A549 (cell line): ENCODE results near the gene IGFALS. TPM values are rescaled to one million over a fixed set of nuclear protein-coding genes. Genes with fewer than 3 reads are reported as not detected.

ENCODE experiments used
- ATAC-seq, 2 experiments: fragments of 200-7000 bp in 1 of 2; fragments of >200 bp in 1 of 2; cut with Nextera tagmentation in 1 of 2; cut with Tn5 transposase in 1 of 2; 3 replicates each; pipeline versions ENCODE4 v1.8.0 to v1.9.1; 2018 to 2020; ENCODE audit warnings: mild to moderate bottlenecking in 1 of 2, moderate library complexity in 1 of 2
- CTCF ChIA-PET: fragments of 300-600 bp; sonication (Branson Sonifier 250); formaldehyde crosslinking; extraction: SDS; loops from one replicate; lab custom pipeline; 2021; ENCODE audit warnings: antibody characterized with exemption, inconsistent platforms; lab: Yijun Ruan, JAX
- POLR2A ChIA-PET: fragments of 350-600 bp; formaldehyde crosslinking; extraction: SDS; loops from one replicate; lab custom pipeline; 2021; ENCODE audit warnings: antibody characterized with exemption, inconsistent platforms; lab: Yijun Ruan, JAX
- DNase-seq, 2 experiments: peaks; one replicate each; pipeline versions ENCODE4 v3.0.0 to v3.0.0-alpha.2; 2011 to 2016; ENCODE audit warnings: low read depth in 1 of 2, low spot score in 1 of 2
- FAIRE-seq: peaks from 2 replicates; lab custom pipeline; 2011; peaks lifted over from hg19 to GRCh38; lab: Jason Lieb, UNC
- H3K27ac ChIP-seq, 2 experiments: fragments of >200 bp; sonication (Bioruptor Twin); formaldehyde crosslinking; 3 replicates each; pipeline ENCODE4 v1.5.1; 2016 to 2017
- H3K4me1 ChIP-seq: fragments of >200 bp; sonication (Bioruptor Twin); formaldehyde crosslinking; 3 replicates; pipeline ENCODE4 v1.6.1; 2016
- H3K4me2 ChIP-seq: fragments of >200 bp; sonication (Bioruptor Twin); formaldehyde crosslinking; 3 replicates; pipeline ENCODE4 v1.6.1; 2016
- H3K4me3 ChIP-seq: fragments of >200 bp; sonication (Bioruptor Twin); formaldehyde crosslinking; 3 replicates; pipeline ENCODE4 v1.5.1; 2016
- H3K9me3 ChIP-seq: fragments of >200 bp; sonication (Bioruptor Twin); formaldehyde crosslinking; 3 replicates; pipeline ENCODE4 v1.6.1; 2016
- CBX2 ChIP-seq: fragments of 200-600 bp; sonication (generic); IDR thresholded peaks from 2 replicates; pipeline ENCODE4 v1.6.1; 2016; ENCODE audit warnings: low read depth, mild to moderate bottlenecking, borderline replicate concordance
- CHD2 ChIP-seq: fragments of 150-350 bp; IDR thresholded peaks from 2 replicates; pipeline ENCODE4 v1.6.1; 2014; ENCODE audit warnings: low read length; ENCODE audit not compliant: partially characterized antibody
- E2F6 ChIP-seq: IDR thresholded peaks from 2 replicates; pipeline ENCODE4 v1.6.1; 2012; ENCODE audit warnings: low read depth, borderline replicate concordance
- EHMT2 ChIP-seq: fragments of 200-600 bp; sonication (generic); IDR thresholded peaks from 2 replicates; pipeline ENCODE4 v1.6.1; 2016; ENCODE audit warnings: antibody characterized with exemption, low read depth, mild to moderate bottlenecking, moderate library complexity
- HOXB13 ChIP-seq: fragments of 250-450 bp; sonication (Bioruptor Pico); IDR thresholded peaks from 2 replicates; pipeline ENCODE4 v1.5.0; 2020; ENCODE audit warnings: low read depth, mild to moderate bottlenecking, moderate library complexity
- JUN ChIP-seq, 2 experiments: fragments of >200 bp; sonication (Bioruptor Twin); formaldehyde crosslinking; IDR thresholded peaks; 2 replicates in 1 of 2; 3 replicates in 1 of 2; pipeline ENCODE4 v1.6.1; 2016 to 2017
- KDM5A ChIP-seq: fragments of 200-600 bp; sonication (generic); IDR thresholded peaks from 2 replicates; pipeline ENCODE4 v1.6.1; 2016; ENCODE audit warnings: antibody characterized with exemption, mild to moderate bottlenecking
- MAFK ChIP-seq: fragments of 450-650 bp; IDR thresholded peaks from 2 replicates; pipeline ENCODE4 v1.6.1; 2014; ENCODE audit not compliant: partially characterized antibody
- MAX ChIP-seq: IDR thresholded peaks from 2 replicates; pipeline ENCODE4 v1.6.1; 2012
- MAZ ChIP-seq: fragments of 150-350 bp; IDR thresholded peaks from 2 replicates; pipeline ENCODE4 v1.6.1; 2014; ENCODE audit warnings: antibody characterized with exemption, low read depth, low read length, borderline replicate concordance
- MYC ChIP-seq: IDR thresholded peaks from 2 replicates; pipeline ENCODE4 v1.6.1; 2012; ENCODE audit warnings: mild to moderate bottlenecking, inconsistent platforms, low read length, improper control_type of control experiment, borderline replicate concordance
- NFE2L2 ChIP-seq: fragments of 150-350 bp; conservative IDR thresholded peaks from 2 replicates; pipeline ENCODE4 v1.6.1; 2014; ENCODE audit warnings: low read length
- NPAS2 ChIP-seq: fragments of 250-450 bp; sonication (Bioruptor Pico); IDR thresholded peaks from 2 replicates; pipeline ENCODE4 v1.8.0; 2022; ENCODE audit warnings: mild to moderate bottlenecking, moderate library complexity, borderline replicate concordance
- PBX3 ChIP-seq: IDR thresholded peaks from 2 replicates; pipeline ENCODE4 v1.6.1; 2012
- PHF8 ChIP-seq: fragments of 200-600 bp; sonication (generic); IDR thresholded peaks from 2 replicates; pipeline ENCODE4 v1.6.1; 2016; ENCODE audit warnings: low read depth, mild to moderate bottlenecking, antibody characterized with exemption, moderate library complexity, borderline replicate concordance
- POLR2A ChIP-seq: IDR thresholded peaks from 2 replicates; pipeline ENCODE4 v1.6.1; 2012; ENCODE audit warnings: mild to moderate bottlenecking, low read length
- POLR2AphosphoS2 ChIP-seq: conservative IDR thresholded peaks from 2 replicates; pipeline ENCODE4 v1.6.1; 2012; ENCODE audit warnings: low read length, improper control_type of control experiment, inconsistent platforms
- RAD21 ChIP-seq, 2 experiments: fragments of >200 bp in 1 of 2; sonication (Bioruptor Twin) in 1 of 2; formaldehyde crosslinking in 1 of 2; IDR thresholded peaks in 1 of 2; conservative IDR thresholded peaks in 1 of 2; 2 replicates in 1 of 2; 3 replicates in 1 of 2; pipeline ENCODE4 v1.6.1; 2012 to 2018; ENCODE audit warnings: inconsistent platforms in 1 of 2
- RARB ChIP-seq: fragments of 250-450 bp; sonication (Bioruptor Pico); IDR thresholded peaks from 2 replicates; pipeline ENCODE4 v1.8.0; 2021; ENCODE audit warnings: mild to moderate bottlenecking, moderate library complexity
- RCOR1 ChIP-seq: fragments of 150-350 bp; IDR thresholded peaks from 2 replicates; pipeline ENCODE4 v1.6.1; 2014; ENCODE audit warnings: antibody characterized with exemption, low read length, low read depth
- SMC3 ChIP-seq: fragments of >200 bp; sonication (Bioruptor Twin); formaldehyde crosslinking; IDR thresholded peaks from 3 replicates; pipeline ENCODE4 v1.6.1; 2018; ENCODE audit warnings: inconsistent platforms
- USF2 ChIP-seq: fragments of 450-650 bp; IDR thresholded peaks from 2 replicates; pipeline ENCODE4 v1.6.1; 2014; ENCODE audit warnings: antibody characterized with exemption
- WGBS: methylation state at CpG from one replicate; pipeline ENCODE4 v1.1.6; 2017; ENCODE audit errors: missing lambda C conversion rate; 5-methylcytosine and 5-hydroxymethylcytosine counted together
- polyA plus RNA-seq, 4 experiments: library from polyadenylated mRNA; depleted of rRNA in 3 of 4; stranded (reverse); fragments of >200 nt; fragmentation: RNase III in 1 of 4; extraction: RNeasy Plus Mini Kit Qiagen cat#74134 plus additional on column Dnase treatment in 1 of 4; gene quantifications; 2 replicates in 3 of 4; 3 replicates in 1 of 4; pipeline ENCODE4 v1.2.3, GENCODE V29; 2011 to 2017

Gene IGFALS
- polyA plus RNA-seq, 2 of the 4 experiments (the other 2 are of a cell fraction) = 0.08 TPM; not detected in 1

GRCh38 chr16:1820946-1821290, 27.4 kb upstream of the IGFALS start:
- WGBS = 93% methylated on average over 10 of the region's 12 CpGs

GRCh38 chr16:1820096-1820945, 26.8 kb upstream of the IGFALS start:
- TF ChIP-seq RAD21 (conservative IDR thresholded peaks at IDR 0.05 in 1 of 2, IDR thresholded peaks at IDR 0.05 in 1 of 2) = no peak
- no peak for TF ChIP-seq MYC
- TF ChIP-seq POLR2A = no peak
- no peak for TF ChIP-seq MAFK
- no peak for TF ChIP-seq CHD2
- no peak for TF ChIP-seq JUN (IDR thresholded peaks at IDR 0.05)
- TF ChIP-seq KDM5A = no peak
- no peak for TF ChIP-seq PHF8
- no peak for TF ChIP-seq NPAS2 (CRISPR knock-in tag)
- no peak for TF ChIP-seq MAZ
- TF ChIP-seq MAX = no peak
- no peak for TF ChIP-seq EHMT2
- no peak for TF ChIP-seq CBX2
- no peak for TF ChIP-seq NFE2L2
- no peak for TF ChIP-seq E2F6
- no peak for TF ChIP-seq POLR2AphosphoS2
- TF ChIP-seq RARB = no peak
- no peak for TF ChIP-seq HOXB13 (CRISPR knock-in tag)
- FAIRE-seq (no peak), DNase-seq (no peak), ATAC-seq (no peak)
- H3K27ac ChIP-seq = no peak overlapping the region
- peaks cover 2% of the 10 kb centered on the region; the same call in 1 of the 3 replicates for H3K4me1 ChIP-seq
- ChIA-PET POLR2A (no interaction called here), CTCF (interaction anchor here (1.2 kb wide), 1 partner anchor 8 kb away, joined by 3 read pairs; no protein-coding TSS in a partner anchor)
- no peak overlapping the region for H3K4me3 ChIP-seq
- H3K4me2 ChIP-seq = no peak overlapping the region
- WGBS = 95% methylated on average over 10 of the region's 25 CpGs
- no peaks in the 10 kb centered on the region for H3K9me3 ChIP-seq

More at GRCh38 chr16:1820946-1821290, 27.4 kb upstream of the IGFALS start:
- CTCF ChIA-PET = interaction anchor here (1.2 kb wide), 1 partner anchor 8 kb away, joined by 3 read pairs; no protein-coding TSS in a partner anchor
- ATAC-seq (no peak), FAIRE-seq (no peak), DNase-seq (no peak)
- POLR2A ChIA-PET = no interaction called here
- Histone ChIP-seq H3K9me3 (no peaks in the 10 kb centered on the region), H3K4me2 (no peak overlapping the region), H3K4me1 (peaks cover 6% of the 10 kb centered on the region), H3K27ac (no peak overlapping the region), H3K4me3 (no peak overlapping the region)
- TF ChIP-seq RCOR1 (no peak), USF2 (no peak), MAFK (no peak), SMC3 (no peak), PBX3 (no peak), POLR2AphosphoS2 (no peak)
